H1 (cell line): ENCODE measurements around the gene KLHL28. TPM values are rescaled to one million over a fixed set of nuclear protein-coding genes. Genes with fewer than 3 reads are reported as not detected.

Experiments
- CTCF ChIA-PET: fragments of 300-600 bp; sonication (Branson Sonifier 250); formaldehyde crosslinking; loops from one replicate; lab custom pipeline; 2021; ENCODE audit not compliant: partially characterized antibody; lab: Charles Lee
- POLR2A ChIA-PET: fragments of 300-600 bp; sonication (Branson Sonifier 250); formaldehyde crosslinking; loops from one replicate; lab custom pipeline; 2021; ENCODE audit warnings: inconsistent platforms; ENCODE audit not compliant: partially characterized antibody; lab: Charles Lee
- DNase-seq, 2 experiments: peaks; one replicate each; pipeline versions ENCODE4 v3.0.0 to v3.0.0-alpha.2; 2010 to 2022; ENCODE audit warnings: low spot score in 2 of 2, low read depth in 1 of 2, mixed read lengths in 1 of 2
- FAIRE-seq: peaks from 2 replicates; lab custom pipeline; 2011; peaks lifted over from hg19 to GRCh38; lab: Jason Lieb, UNC
- H2AFZ ChIP-seq: 2 replicates; pipeline ENCODE4 v1.8.1; 2012; ENCODE audit warnings: low read length, inconsistent platforms
- H2AK5ac ChIP-seq: 2 replicates; pipeline ENCODE4 v1.6.1; 2013; ENCODE audit warnings: low read depth, low read length
- H2BK120ac ChIP-seq: replicated peaks from 2 replicates; pipeline ENCODE3; 2013; ENCODE audit warnings: low read depth, low read length, inconsistent platforms
- H2BK12ac ChIP-seq: 2 replicates; pipeline ENCODE4 v1.6.1; 2013; ENCODE audit warnings: low read depth, low read length
- H2BK15ac ChIP-seq: 2 replicates; pipeline ENCODE4 v1.6.1; 2013; ENCODE audit warnings: low read length
- H2BK20ac ChIP-seq: 2 replicates; pipeline ENCODE4 v1.6.1; 2013; ENCODE audit warnings: low read length
- H2BK5ac ChIP-seq: 2 replicates; pipeline ENCODE4 v1.6.1; 2013; ENCODE audit warnings: low read depth, low read length
- H3K14ac ChIP-seq: 2 replicates; pipeline ENCODE4 v1.6.1; 2013; ENCODE audit warnings: inconsistent platforms; ENCODE audit not compliant: insufficient read length
- H3K18ac ChIP-seq: 2 replicates; pipeline ENCODE4 v1.6.1; 2013; ENCODE audit warnings: low read length; ENCODE audit errors: extremely low read depth
- H3K23ac ChIP-seq: 2 replicates; pipeline ENCODE4 v1.6.1; 2013; ENCODE audit warnings: inconsistent platforms; ENCODE audit not compliant: insufficient read length
- H3K23me2 ChIP-seq: 2 replicates; pipeline ENCODE4 v1.6.1; 2013; ENCODE audit warnings: low read depth, low read length
- H3K27ac ChIP-seq: 2 replicates; pipeline ENCODE4 v1.6.1; 2011; ENCODE audit warnings: low read depth, low read length, inconsistent platforms
- H3K27me3 ChIP-seq, 4 experiments: replicated peaks in 1 of 4; 1 replicate in 1 of 4; 2 replicates in 3 of 4; pipeline versions ENCODE4 v1.6.1 to v1.8.1; 2011 to 2013; ENCODE audit warnings: low read length in 3 of 4, mild to moderate bottlenecking in 3 of 4, inconsistent platforms in 2 of 4, mixed read lengths in 2 of 4, moderate library complexity in 1 of 4; ENCODE audit not compliant: control insufficient read depth in 3 of 4, insufficient read depth in 3 of 4; ENCODE audit errors: extremely low read depth in 1 of 4
- H3K36me3 ChIP-seq, 4 experiments: 2 replicates each; pipeline versions ENCODE4 v1.6.1 to v1.8.1; 2011 to 2013; ENCODE audit warnings: mild to moderate bottlenecking in 4 of 4, low read length in 3 of 4, moderate library complexity in 2 of 4, control low read depth in 1 of 4, inconsistent platforms in 1 of 4; ENCODE audit not compliant: insufficient read depth in 4 of 4, control insufficient read depth in 2 of 4
- H3K4ac ChIP-seq: replicated peaks from 2 replicates; pipeline ENCODE3; 2013; ENCODE audit warnings: low read length, low read depth, mixed read lengths, inconsistent platforms; ENCODE audit not compliant: insufficient read length
- H3K4me1 ChIP-seq, 4 experiments: replicated peaks in 1 of 4; 1 replicate in 1 of 4; 2 replicates in 3 of 4; pipeline versions ENCODE4 v1.6.1 to v1.8.1; 2011 to 2013; ENCODE audit warnings: low read length in 3 of 4, inconsistent platforms in 2 of 4, mixed read lengths in 1 of 4; ENCODE audit not compliant: insufficient read depth in 4 of 4, control insufficient read depth in 3 of 4
- H3K4me2 ChIP-seq, 2 experiments: 2 replicates each; pipeline versions ENCODE4 v1.6.1 to v1.8.1; 2011 to 2013; ENCODE audit warnings: low read depth in 2 of 2, low read length in 2 of 2, control low read depth in 1 of 2, inconsistent platforms in 1 of 2, mild to moderate bottlenecking in 1 of 2; ENCODE audit not compliant: insufficient read depth in 1 of 2
- H3K4me3 ChIP-seq, 4 experiments: fragments of 200-600, 300-600 bp in 1 of 4; sonication (generic), shearing (Covaris generic), sonication (Bioruptor Twin) in 1 of 4; 2 replicates each; pipeline versions ENCODE4 v1.5.1 to v1.8.1; 2011 to 2016; ENCODE audit warnings: low read length in 4 of 4, low read depth in 3 of 4, control low read depth in 2 of 4, inconsistent platforms in 2 of 4, mild to moderate bottlenecking in 2 of 4, mixed read lengths in 1 of 4, moderate library complexity in 1 of 4; ENCODE audit not compliant: insufficient read depth in 2 of 4; ENCODE audit errors: extremely low read depth in 1 of 4
- H3K56ac ChIP-seq: replicated peaks from 2 replicates; pipeline ENCODE3; 2013; ENCODE audit warnings: low read depth, mild to moderate bottlenecking, mixed read lengths, low read length, inconsistent platforms; ENCODE audit not compliant: insufficient read length
- H3K79me1 ChIP-seq: 2 replicates; pipeline ENCODE4 v1.6.1; 2013; ENCODE audit warnings: low read depth, low read length, control low read depth
- H3K79me2 ChIP-seq, 2 experiments: 2 replicates each; pipeline versions ENCODE4 v1.6.1 to v1.8.1; 2012 to 2013; ENCODE audit warnings: low read length in 2 of 2, mild to moderate bottlenecking in 2 of 2, inconsistent platforms in 1 of 2; ENCODE audit not compliant: insufficient read depth in 2 of 2, control insufficient read depth in 1 of 2
- H3K9ac ChIP-seq, 4 experiments: replicated peaks in 1 of 4; 1 replicate in 1 of 4; 2 replicates in 3 of 4; pipeline versions ENCODE4 v1.6.1 to v1.8.1; 2011 to 2013; ENCODE audit warnings: low read depth in 3 of 4, low read length in 3 of 4, control low read depth in 2 of 4, mild to moderate bottlenecking in 2 of 4, moderate library complexity in 2 of 4, inconsistent platforms in 1 of 4; ENCODE audit errors: extremely low read depth in 1 of 4
- H3K9me3 ChIP-seq, 2 experiments: 2 replicates each; pipeline versions ENCODE4 v1.6.1 to v1.8.1; 2012 to 2013; ENCODE audit warnings: mild to moderate bottlenecking in 2 of 2, moderate library complexity in 2 of 2, control low read depth in 1 of 2, inconsistent platforms in 1 of 2, low read depth in 1 of 2, low read length in 1 of 2, mixed read lengths in 1 of 2; ENCODE audit not compliant: insufficient read depth in 2 of 2
- H4K20me1 ChIP-seq, 2 experiments: replicated peaks in 1 of 2; 2 replicates each; pipeline versions ENCODE3 to v1.8.1; 2011 to 2013; ENCODE audit warnings: inconsistent platforms in 2 of 2, low read length in 2 of 2, mild to moderate bottlenecking in 1 of 2; ENCODE audit not compliant: insufficient read depth in 2 of 2, control insufficient read depth in 1 of 2
- H4K5ac ChIP-seq: 2 replicates; pipeline ENCODE4 v1.6.1; 2013; ENCODE audit warnings: low read length, low read depth, mixed read lengths, inconsistent platforms; ENCODE audit not compliant: insufficient read length
- H4K8ac ChIP-seq: 2 replicates; pipeline ENCODE4 v1.8.0; 2013; ENCODE audit warnings: mild to moderate bottlenecking, moderate library complexity, low read length, inconsistent platforms; ENCODE audit not compliant: insufficient read depth; ENCODE audit errors: extremely low read depth
- H4K91ac ChIP-seq: replicated peaks from 2 replicates; pipeline ENCODE3; 2013; ENCODE audit warnings: low read length, mixed read lengths, inconsistent platforms; ENCODE audit not compliant: insufficient read length
- ASH2L ChIP-seq: fragments of 200-600, 300-600 bp; sonication (generic); IDR thresholded peaks from one replicate; pipeline ENCODE4 v1.7.1; 2017; ENCODE audit warnings: low read length
- BACH1 ChIP-seq: IDR thresholded peaks from 2 replicates; pipeline ENCODE4 v1.6.1; 2012; ENCODE audit warnings: low read length, improper control_type of control experiment
- CBX5 ChIP-seq: fragments of 300-800, 300-1000 bp; sonication (generic); IDR thresholded peaks from 2 replicates; pipeline ENCODE4 v1.7.1; 2016; ENCODE audit warnings: antibody characterized with exemption, low read length, low read depth
- E2F6 ChIP-seq: IDR thresholded peaks from 2 replicates; pipeline ENCODE4 v1.6.1; 2012; ENCODE audit warnings: inconsistent platforms
- EP300 ChIP-seq, 2 experiments: IDR thresholded peaks; 1 replicate in 1 of 2; 2 replicates in 1 of 2; pipeline ENCODE4 v1.6.1; 2011 to 2012; ENCODE audit warnings: low read depth in 2 of 2, low read length in 2 of 2, mild to moderate bottlenecking in 2 of 2, borderline replicate concordance in 1 of 2, inconsistent platforms in 1 of 2, moderate library complexity in 1 of 2
- FOSL1 ChIP-seq: IDR thresholded peaks from 2 replicates; pipeline ENCODE4 v1.6.1; 2011; ENCODE audit warnings: mild to moderate bottlenecking, low read depth, low read length, moderate library complexity; ENCODE audit not compliant: insufficient read depth
- JUN ChIP-seq: IDR thresholded peaks from 2 replicates; pipeline ENCODE4 v1.6.1; 2011; ENCODE audit warnings: low read depth, mild to moderate bottlenecking, improper control_type of control experiment, low read length
- NRF1 ChIP-seq: IDR thresholded peaks from 2 replicates; pipeline ENCODE4 v1.6.1; 2011; ENCODE audit warnings: mild to moderate bottlenecking, low read depth, low read length, improper control_type of control experiment
- RFX5 ChIP-seq: IDR thresholded peaks from 2 replicates; pipeline ENCODE4 v1.6.1; 2011; ENCODE audit warnings: low read depth, low read length, improper control_type of control experiment, borderline replicate concordance
- SAP30 ChIP-seq: fragments of 300-600 bp; sonication (generic); IDR thresholded peaks from 2 replicates; pipeline ENCODE4 v1.7.1; 2012; ENCODE audit warnings: low read length, moderate library complexity, mild to moderate bottlenecking, inconsistent platforms; ENCODE audit not compliant: insufficient read depth, insufficient replicate concordance
- TAF1 ChIP-seq: IDR thresholded peaks from 2 replicates; pipeline ENCODE4 v1.6.1; 2011; ENCODE audit warnings: mild to moderate bottlenecking, low read depth, low read length
- WGBS, 2 experiments: shearing (Covaris generic) in 1 of 2; methylation state at CpG; one replicate each; pipeline versions ENCODE4 v1.1.6 to v1.1.7; 2013 to 2015; ENCODE audit warnings: low lambda C conversion rate in 2 of 2, mixed read lengths in 2 of 2, inconsistent platforms in 1 of 2, low coverage in 1 of 2, missing lambda C conversion rate in 1 of 2; ENCODE audit not compliant: insufficient replicate concordance in 2 of 2, insufficient coverage in 1 of 2, insufficient read length in 1 of 2; ENCODE audit errors: extremely low coverage in 1 of 2, missing lambda C conversion rate in 1 of 2; 5-methylcytosine and 5-hydroxymethylcytosine counted together
- polyA plus RNA-seq, 7 experiments: library from polyadenylated mRNA; depleted of rRNA in 3 of 7; stranded (reverse) in 5 of 7; unstranded in 2 of 7; fragments of >200 nt in 5 of 7; fragments of 200-250 nt in 2 of 7; gene quantifications; 1 replicate in 5 of 7; 2 replicates in 1 of 7; 4 replicates in 1 of 7; pipeline versions ENCODE4 v1.2.1 to v1.2.3, GENCODE V29; 2011 to 2013; ENCODE audit warnings: missing spikeins in 2 of 7, mixed read lengths in 2 of 7
- total RNA-seq: library from RNA; stranded (reverse); fragmentation: NEBNext Ultra II Directional; extraction: Animal tissue kit (Norgen Biotek cat#: 25700); gene quantifications from 2 replicates; pipeline ENCODE4 v1.2.1, GENCODE V29; 2021

Gene KLHL28
- total and polyA plus RNA-seq, 2 of the 8 experiments (the other 6 are each of a cell fraction or from before 2014, with no cell fraction given), result 3.3 to 10.5 TPM

GRCh38 chr14:44896275-44897040 is 65.3 kb downstream of the KLHL28 start:
- Histone ChIP-seq H3K56ac (no peak overlapping the region), H4K20me1 (no peaks in the 10 kb centered on the region), H2BK5ac (no peak overlapping the region), H3K23me2 (no peaks in the 10 kb centered on the region), H2BK120ac (peak overlapping the region; percentile 57), H3K4ac (no peak overlapping the region), H3K27me3 (no peaks in the 10 kb centered on the region), H3K27ac (no peak overlapping the region), H2BK15ac (no peak overlapping the region), H3K79me1 (no peaks in the 10 kb centered on the region), H3K9me3 (no peaks in the 10 kb centered on the region; a peak in 1 of 4 replicates), H2BK12ac (0 out of 2 replicates have a peak overlapping the region, but pooled peaks have one; percentile 84), H4K91ac (no peak overlapping the region), H3K23ac (no peak overlapping the region), H2BK20ac (no peak overlapping the region), H3K4me3 (peak overlapping the region in 1 of 4 experiments; percentile 83; a peak in 2 of 8 replicates), H4K8ac (no peak overlapping the region; the same call in 1 of the 2 replicates), H3K14ac (no peak overlapping the region), H4K5ac (peak overlapping the region; percentile 76), H3K4me2 (peak overlapping the region in 1 of 2 experiments; percentile 57; a peak in 1 of 4 replicates), H3K18ac (no peak overlapping the region), H3K9ac (no peak overlapping the region), H3K79me2 (no peaks in the 10 kb centered on the region), H3K4me1 (no peaks in the 10 kb centered on the region), H2AFZ (no peak overlapping the region), H3K36me3 (no peaks in the 10 kb centered on the region), H2AK5ac (peak overlapping the region; percentile 75; the same call in 1 of the 2 replicates)
- 85% methylated on average over 10 of the region's 10 CpGs; no CpG with 5 or more reads in 1 of the 2 experiments for WGBS, 2 experiments
- FAIRE-seq (no peak), DNase-seq (no peak)
- ChIA-PET CTCF (interaction anchor here (1.1 to 1.6 kb wide), 3 partner anchors 17 to 357 kb away, joined by 3 to 5 read pairs (median 3); partner anchors contain the start of gene MIS18BP1), POLR2A (interaction anchor here (0.8 to 1.2 kb wide), 2 partner anchors 170 to 356 kb away, joined by 3 to 4 read pairs; no protein-coding TSS in a partner anchor)
- TF ChIP-seq FOSL1, result no peak
- TF ChIP-seq TAF1, result no peak
- no peak for TF ChIP-seq NRF1
- TF ChIP-seq RFX5, result no peak
- TF ChIP-seq CBX5, result no peak
- no peak for TF ChIP-seq E2F6
- no peak for TF ChIP-seq JUN
- TF ChIP-seq ASH2L, result no peak
- TF ChIP-seq SAP30, result no peak
- no peak for TF ChIP-seq EP300 (IDR thresholded peaks at IDR 0.05; ENCODE audit: borderline replicate concordance in 1 of 2, low read depth in 2 of 2, low read length in 2 of 2)
- no peak for TF ChIP-seq BACH1
